GM21515 (cell line): ENCODE data around the gene OR5M8.

Source experiments
- ATAC-seq: cut with Tn5 transposase; IDR thresholded peaks from one replicate; pipeline ENCODE4 v1.9.1; 2021; ENCODE audit not compliant: unreplicated experiment

The OR5M8 gene

DNA sequence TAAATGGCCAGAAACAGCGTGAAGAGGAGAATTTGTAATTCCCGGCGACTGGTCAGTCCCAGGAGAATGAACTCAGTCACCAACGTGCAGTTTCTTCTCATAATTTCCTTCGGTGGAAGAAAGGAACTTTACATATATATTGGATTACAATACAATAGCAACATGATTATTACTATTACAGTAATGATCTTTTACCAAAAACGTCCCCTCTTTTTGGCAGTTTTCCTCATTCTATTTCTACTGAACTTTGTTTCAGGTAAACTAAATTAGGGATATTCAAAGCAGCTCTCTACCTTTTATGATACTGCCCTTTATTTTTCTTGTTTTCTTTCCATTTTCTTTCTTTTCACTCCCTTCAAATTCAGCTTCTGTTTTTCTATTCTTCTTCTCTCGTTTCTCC, at the start of gene OR5M8:
OR5M8 (minus strand) TSS at position 101 of the 400 bp plus-strand sequence; CDS start at position 101, 0 bp downstream.
- ATAC-seq = no peak

DNA sequence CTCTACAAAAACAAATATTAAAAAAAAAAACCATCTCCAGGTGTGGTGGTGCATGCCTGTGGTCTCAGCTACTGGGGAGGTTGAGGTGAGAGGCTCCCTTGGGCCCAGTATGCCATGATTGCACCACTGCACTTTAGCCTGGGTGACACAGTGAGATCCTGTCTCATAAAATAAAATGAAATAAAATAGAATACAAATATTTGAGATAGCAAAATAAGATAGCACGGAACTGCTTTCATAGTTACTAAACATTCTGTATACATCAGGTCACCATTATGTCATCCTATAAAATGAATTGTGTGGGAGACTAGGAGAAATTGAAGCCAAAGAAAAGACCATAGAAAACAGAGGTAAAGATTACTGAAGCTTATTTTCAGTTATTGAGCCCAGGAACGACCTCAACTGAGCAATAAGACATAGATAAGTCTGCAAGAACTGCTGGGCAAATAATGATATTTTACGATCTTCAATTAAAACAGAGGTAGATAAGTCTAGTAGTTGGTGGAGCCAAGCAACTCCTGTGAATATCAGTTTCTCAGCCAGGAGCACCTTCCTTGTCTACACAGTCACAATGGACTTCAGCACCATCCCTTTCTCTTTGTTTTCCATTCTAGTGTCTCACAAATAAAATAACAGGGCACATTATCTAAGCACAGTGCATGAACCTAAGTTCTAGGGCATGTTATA, 42.0 kb upstream of the OR5M8 start:
- ATAC-seq = no peak

DNA sequence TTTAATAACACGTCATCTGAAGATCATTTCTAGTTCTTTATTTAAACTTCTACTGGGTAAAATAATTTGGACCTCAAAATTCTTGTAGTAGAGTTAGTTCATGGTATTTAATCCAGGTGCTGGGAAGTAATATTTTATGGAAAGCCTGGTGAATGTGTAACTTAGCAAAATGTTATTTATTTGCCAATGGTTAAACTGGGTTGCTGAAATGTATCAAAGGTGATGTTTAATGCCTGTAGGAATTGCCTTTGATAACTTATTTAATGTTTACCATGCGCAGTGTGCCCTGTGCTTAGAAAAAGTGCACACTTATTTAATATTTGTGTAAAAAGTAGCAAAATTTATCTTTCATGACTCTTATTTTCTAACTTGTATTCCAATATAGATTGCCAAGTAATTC, 40.7 kb upstream of the OR5M8 start:
- no peak for ATAC-seq

DNA sequence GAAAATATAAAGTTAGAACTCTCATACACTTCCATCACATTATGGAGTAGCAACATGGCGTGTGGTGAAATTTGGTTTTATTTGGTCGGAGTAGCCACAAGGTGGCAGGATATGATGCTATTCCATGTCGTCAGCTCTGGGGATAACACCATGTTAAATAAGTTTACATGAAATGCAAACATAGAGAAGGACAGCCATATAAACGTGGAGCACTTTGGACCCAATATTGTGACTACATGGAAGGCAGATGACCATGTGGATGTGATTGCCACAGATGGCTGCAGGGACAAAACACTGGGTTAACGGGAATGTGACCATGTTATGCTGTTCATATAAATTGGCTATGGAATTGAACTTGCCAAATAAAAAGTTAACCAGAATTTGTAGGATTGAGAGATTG, 30.8 kb upstream of the OR5M8 start:
- no peak for ATAC-seq

- ATAC-seq = no peak
Measured at GRCh38 chr11:56513280-56513679, 22.1 kb upstream of the OR5M8 start.

DNA sequence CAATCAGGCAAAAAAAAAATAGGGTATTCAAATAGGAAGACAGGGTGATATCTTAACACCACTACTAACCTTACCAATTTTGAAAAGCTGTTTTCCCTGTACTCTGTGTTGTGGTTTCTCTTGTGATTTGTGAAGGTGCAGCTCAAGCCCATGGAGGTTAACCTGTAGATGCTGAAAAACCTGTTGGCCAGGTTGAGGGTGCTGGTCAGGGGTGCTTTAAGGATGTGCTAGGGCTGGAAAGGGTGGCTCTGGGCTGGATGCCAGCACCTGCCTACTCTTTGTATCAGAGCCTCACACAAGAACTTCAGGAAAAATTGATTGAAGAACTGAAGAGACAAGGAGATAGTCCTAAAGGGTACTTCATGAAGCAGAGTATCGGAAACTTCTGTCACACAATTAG, 18.3 kb upstream of the OR5M8 start:
- ATAC-seq = no peak

- ATAC-seq = no peak
Measured at GRCh38 chr11:56497010-56497409, 5.8 kb upstream of the OR5M8 start.

GRCh38 chr11:56495117-56495516, 3.9 kb upstream of the OR5M8 start:
- ATAC-seq = no peak

DNA sequence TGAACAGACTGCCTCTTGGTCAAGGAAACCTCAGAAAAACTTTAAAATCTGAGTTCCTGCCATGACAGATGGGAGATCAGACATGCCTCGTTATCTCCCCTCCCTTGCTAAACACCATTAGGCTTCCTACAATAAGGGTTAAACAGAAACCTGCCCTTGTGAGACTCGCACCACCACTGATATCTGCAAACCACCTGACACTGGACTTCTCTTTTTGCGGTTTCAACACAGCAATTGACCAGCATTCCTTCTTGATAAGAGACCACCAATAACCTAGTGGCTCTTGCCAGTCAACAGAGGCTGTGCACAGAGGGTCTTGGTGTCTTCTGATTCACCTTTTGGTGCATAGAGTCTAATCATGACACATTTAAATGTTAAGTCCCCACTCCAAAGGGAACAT, 4.4 kb downstream of the OR5M8 start:
- no peak for ATAC-seq

GRCh38 chr11:56474729-56475235, 16.4 kb downstream of the OR5M8 start:
- ATAC-seq = no peak

- no peak for ATAC-seq
Measured at GRCh38 chr11:56473252-56473651, 17.9 kb downstream of the OR5M8 start, which contains the start of gene OR5M3. Gene OR5M3, minus strand, starts transcription at chr11:56473352. Its CDS starts 2,855 bp downstream, at chr11:56470497.

GRCh38 chr11:56457076-56457475, 34.1 kb downstream of the OR5M8 start:
- ATAC-seq = no peak

DNA sequence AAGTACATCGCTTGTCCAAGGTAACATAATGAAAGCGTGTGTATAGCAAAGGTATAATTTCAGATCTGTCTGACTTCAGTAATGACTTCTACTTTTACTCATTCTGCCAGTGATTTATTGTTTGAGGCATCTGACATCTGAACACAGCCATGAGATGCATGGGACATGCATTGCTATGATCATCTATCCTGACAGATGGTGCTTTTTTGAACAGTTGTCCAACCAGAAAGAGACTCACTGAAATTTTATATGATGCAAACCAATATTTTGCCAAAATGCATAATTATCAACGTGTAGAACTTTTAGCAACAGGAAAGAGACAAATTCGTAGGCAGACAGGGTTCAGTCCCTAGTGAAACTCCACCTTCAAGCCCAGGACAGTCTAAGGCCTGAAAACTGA, 37.6 kb downstream of the OR5M8 start:
- no peak for ATAC-seq
